HUES48 (cell line): Measurements from ENCODE around the gene DGUOK.

Source experiments
- H3K27ac ChIP-seq: one replicate; pipeline ENCODE4 v1.7.0; 2013; ENCODE audit warnings: low read depth, low read length, inconsistent platforms
- H3K27me3 ChIP-seq: 2 replicates; pipeline ENCODE4 v1.6.1; 2013; ENCODE audit warnings: mild to moderate bottlenecking, low read length; ENCODE audit not compliant: control insufficient read depth, insufficient read depth
- H3K36me3 ChIP-seq: 2 replicates; pipeline ENCODE4 v1.6.1; 2013; ENCODE audit warnings: low read length; ENCODE audit not compliant: control insufficient read depth, insufficient read depth
- H3K4me1 ChIP-seq: 2 replicates; pipeline ENCODE4 v1.6.1; 2013; ENCODE audit warnings: mild to moderate bottlenecking, low read length; ENCODE audit not compliant: control insufficient read depth, insufficient read depth
- H3K4me3 ChIP-seq: 2 replicates; pipeline ENCODE4 v1.5.1; 2013; ENCODE audit warnings: mild to moderate bottlenecking, low read depth, low read length
- H3K9ac ChIP-seq: 2 replicates; pipeline ENCODE4 v1.6.1; 2013; ENCODE audit warnings: mild to moderate bottlenecking, low read depth, low read length, moderate library complexity
- H3K9me3 ChIP-seq: 2 replicates; pipeline ENCODE4 v1.6.1; 2013; ENCODE audit warnings: low read length; ENCODE audit not compliant: control insufficient read depth, insufficient read depth

The DGUOK gene

GRCh38 chr2:73992036-73992435 lies 65.4 kb downstream of the DGUOK start:
- peaks cover 29% of the 10 kb centered on the region for H3K4me1 ChIP-seq
- no peaks in the 10 kb centered on the region for H3K27me3 ChIP-seq
- H3K4me3 ChIP-seq = no peak overlapping the region
- no peak overlapping the region for H3K9ac ChIP-seq
- H3K27ac ChIP-seq = no peak overlapping the region
- H3K9me3 ChIP-seq = no peaks in the 10 kb centered on the region
- peaks cover 5% of the 10 kb centered on the region; the same call in 1 of the 2 replicates for H3K36me3 ChIP-seq

DNA sequence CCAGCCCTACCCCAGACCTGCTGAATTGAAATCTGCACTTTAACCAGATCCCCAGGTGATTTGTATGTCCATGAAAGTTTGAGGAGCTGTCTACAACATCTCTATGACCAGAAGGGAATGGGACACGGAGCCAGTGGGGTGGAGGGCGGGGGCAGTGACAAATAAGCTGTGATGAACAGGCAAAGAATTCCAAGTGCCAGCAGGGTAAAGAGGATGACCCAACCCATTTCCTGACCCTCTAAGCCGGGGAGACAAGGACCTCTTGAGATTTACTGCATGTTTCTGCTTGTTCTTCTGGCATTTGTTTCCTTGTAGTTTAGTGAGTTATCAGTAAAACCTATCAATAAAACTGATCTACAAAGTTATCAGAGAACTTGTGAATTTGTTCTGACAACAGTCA lies 66.7 kb downstream of the DGUOK start:
- 0 out of 2 replicates have a peak, but pooled peaks cover 2% of the 10 kb centered on the region for H3K36me3 ChIP-seq
- H3K27me3 ChIP-seq = no peaks in the 10 kb centered on the region
- H3K4me1 ChIP-seq = peaks cover 17% of the 10 kb centered on the region
- no peaks in the 10 kb centered on the region for H3K9me3 ChIP-seq
- H3K9ac ChIP-seq = no peak overlapping the region
- H3K27ac ChIP-seq = no peak overlapping the region
- H3K4me3 ChIP-seq = no peak overlapping the region

GRCh38 chr2:73993778-73994177 lies 67.1 kb downstream of the DGUOK start:
- Histone ChIP-seq H3K9me3 (no peaks in the 10 kb centered on the region), H3K36me3 (0 out of 2 replicates have a peak, but pooled peaks cover 2% of the 10 kb centered on the region), H3K4me3 (no peak overlapping the region), H3K27ac (no peak overlapping the region), H3K4me1 (peaks cover 14% of the 10 kb centered on the region; the same call in 1 of the 2 replicates), H3K9ac (no peak overlapping the region), H3K27me3 (no peaks in the 10 kb centered on the region)

GRCh38 chr2:73994178-73994831 lies 67.6 kb downstream of the DGUOK start:
- no peaks in the 10 kb centered on the region for H3K27me3 ChIP-seq
- H3K9me3 ChIP-seq = no peaks in the 10 kb centered on the region
- H3K9ac ChIP-seq = no peak overlapping the region
- H3K4me1 ChIP-seq = peaks cover 10% of the 10 kb centered on the region
- no peak overlapping the region for H3K4me3 ChIP-seq
- H3K36me3 ChIP-seq = 0 out of 2 replicates have a peak, but pooled peaks cover 2% of the 10 kb centered on the region
- no peak overlapping the region for H3K27ac ChIP-seq

GRCh38 chr2:73995810-73996209 lies 69.1 kb downstream of the DGUOK start:
- Histone ChIP-seq H3K27ac (no peak overlapping the region), H3K27me3 (no peaks in the 10 kb centered on the region), H3K4me3 (no peak overlapping the region), H3K4me1 (peaks cover 23% of the 10 kb centered on the region), H3K9ac (no peak overlapping the region), H3K36me3 (no peaks in the 10 kb centered on the region), H3K9me3 (no peaks in the 10 kb centered on the region)

DNA sequence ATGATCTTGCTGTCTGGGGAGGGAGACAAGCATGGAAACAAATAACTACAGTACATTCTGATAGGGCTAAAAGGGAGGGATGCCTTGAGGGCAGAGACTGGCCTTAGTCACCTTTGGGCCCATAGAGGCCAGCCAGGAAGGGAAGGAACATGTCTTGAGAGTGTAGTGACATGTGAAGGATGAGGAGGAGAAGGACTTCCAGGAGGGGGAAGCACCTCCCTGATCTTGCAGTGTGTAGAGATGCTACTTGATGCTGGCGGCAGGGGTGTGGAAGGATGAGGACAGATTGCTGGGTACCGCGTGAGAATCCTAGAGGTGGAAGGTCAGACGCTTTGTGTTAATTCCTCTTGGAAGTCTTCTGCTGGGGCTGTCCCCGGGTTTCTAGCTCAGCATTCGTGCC lies 71.1 kb downstream of the DGUOK start:
- Histone ChIP-seq H3K27me3 (0 out of 2 replicates have a peak, but pooled peaks cover 4% of the 10 kb centered on the region), H3K4me1 (peaks cover 37% of the 10 kb centered on the region), H3K9me3 (no peaks in the 10 kb centered on the region), H3K36me3 (no peaks in the 10 kb centered on the region), H3K4me3 (no peak overlapping the region), H3K27ac (no peak overlapping the region), H3K9ac (no peak overlapping the region)

GRCh38 chr2:73998451-73998850 lies 71.8 kb downstream of the DGUOK start:
- H3K4me1 ChIP-seq = peaks cover 37% of the 10 kb centered on the region
- H3K27ac ChIP-seq = no peak overlapping the region
- H3K36me3 ChIP-seq = no peaks in the 10 kb centered on the region

DNA sequence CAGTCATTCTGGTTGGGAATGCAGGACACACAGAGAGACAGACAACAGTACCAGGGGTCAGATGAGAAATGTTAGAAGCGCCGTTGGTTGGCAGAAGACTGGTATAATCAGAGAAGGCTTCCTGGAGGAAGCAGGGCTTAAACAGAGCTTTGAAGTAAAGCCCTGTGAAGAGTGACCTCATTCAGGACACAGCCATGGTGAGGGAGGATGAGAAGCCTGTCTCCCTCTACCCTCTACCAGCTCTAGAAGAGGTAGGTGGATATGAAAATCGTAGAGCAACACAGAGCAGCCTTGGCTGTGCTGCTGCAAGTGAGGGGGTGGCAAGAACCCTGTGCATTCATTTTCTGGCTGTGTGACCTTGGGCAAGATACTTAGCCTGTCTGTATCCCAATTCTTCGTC lies 72.3 kb downstream of the DGUOK start:
- H3K4me1 ChIP-seq = peaks cover 41% of the 10 kb centered on the region
- no peak overlapping the region for H3K4me3 ChIP-seq
- no peak overlapping the region for H3K27ac ChIP-seq
- 0 out of 2 replicates have a peak, but pooled peaks cover 4% of the 10 kb centered on the region for H3K27me3 ChIP-seq
- H3K9ac ChIP-seq = no peak overlapping the region
- H3K9me3 ChIP-seq = no peaks in the 10 kb centered on the region
- no peaks in the 10 kb centered on the region for H3K36me3 ChIP-seq

More at GRCh38 chr2:73998451-73998850, 71.8 kb downstream of the DGUOK start:
- Histone ChIP-seq H3K27me3 (0 out of 2 replicates have a peak, but pooled peaks cover 4% of the 10 kb centered on the region), H3K9ac (no peak overlapping the region), H3K9me3 (no peaks in the 10 kb centered on the region), H3K4me3 (no peak overlapping the region)

- Histone ChIP-seq H3K27ac (no peak overlapping the region), H3K9me3 (no peaks in the 10 kb centered on the region), H3K27me3 (0 out of 2 replicates have a peak, but pooled peaks cover 4% of the 10 kb centered on the region), H3K36me3 (no peaks in the 10 kb centered on the region), H3K4me3 (no peak overlapping the region), H3K4me1 (peaks cover 51% of the 10 kb centered on the region), H3K9ac (no peak overlapping the region)
Observed at GRCh38 chr2:73999881-74000597, 73.4 kb downstream of the DGUOK start.

DNA sequence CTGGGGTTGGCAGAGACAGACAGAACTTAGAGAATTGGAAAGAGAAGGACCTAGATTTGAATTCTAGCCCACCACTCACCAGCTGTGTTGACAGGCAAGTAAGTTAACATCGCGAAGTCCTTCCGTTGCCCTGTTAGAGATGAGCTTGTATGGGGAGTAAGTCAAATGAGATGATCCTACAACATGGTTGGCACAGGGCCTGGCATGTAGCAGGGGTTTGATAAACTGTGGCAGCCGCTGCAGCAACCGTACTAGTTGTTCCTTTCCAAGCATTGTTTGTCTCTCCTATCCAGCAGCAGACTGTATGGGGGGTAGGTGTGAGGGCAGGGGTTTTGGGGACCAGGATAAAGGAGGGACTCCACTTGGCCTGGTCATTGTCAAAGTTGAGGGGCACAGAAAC lies 74.0 kb downstream of the DGUOK start:
- Histone ChIP-seq H3K27me3 (0 out of 2 replicates have a peak, but pooled peaks cover 4% of the 10 kb centered on the region), H3K9me3 (no peaks in the 10 kb centered on the region), H3K4me3 (no peak overlapping the region), H3K9ac (no peak overlapping the region), H3K4me1 (peaks cover 46% of the 10 kb centered on the region), H3K27ac (no peak overlapping the region), H3K36me3 (0 out of 2 replicates have a peak, but pooled peaks cover under 1% of the 10 kb centered on the region)

DNA sequence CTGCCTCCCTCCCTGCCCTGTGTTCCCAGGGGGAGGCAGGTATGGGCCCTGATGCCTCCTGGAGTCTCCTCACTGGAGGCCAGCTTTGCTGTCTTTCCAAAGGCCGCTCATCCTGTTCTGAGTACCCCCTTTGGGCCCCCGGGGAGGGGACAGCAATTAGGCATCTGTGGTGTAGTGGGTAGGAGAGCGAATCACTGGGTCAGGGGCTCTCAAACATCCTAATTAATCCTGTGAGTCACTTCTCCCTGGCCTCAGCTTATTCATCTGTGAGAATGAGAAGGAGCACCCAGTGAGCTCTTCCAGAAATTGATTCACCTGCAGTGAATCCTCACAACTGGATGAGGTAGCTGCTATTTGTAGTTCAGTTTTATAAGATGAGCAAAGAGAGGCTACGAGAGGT lies 74.4 kb downstream of the DGUOK start:
- Histone ChIP-seq H3K9ac (no peak overlapping the region), H3K27ac (no peak overlapping the region), H3K36me3 (peaks cover 5% of the 10 kb centered on the region; the same call in 1 of the 2 replicates), H3K4me1 (peaks cover 45% of the 10 kb centered on the region), H3K9me3 (no peaks in the 10 kb centered on the region), H3K4me3 (no peak overlapping the region), H3K27me3 (0 out of 2 replicates have a peak, but pooled peaks cover 4% of the 10 kb centered on the region)
